ENCODE measurements around the gene ENC1. TPM values are rescaled to one million over a fixed set of nuclear protein-coding genes. Genes with fewer than 3 reads are reported as not detected.

ENC1 gene
- total RNA-seq, 1 donor from 2014 or later = 363 TPM

DNA sequence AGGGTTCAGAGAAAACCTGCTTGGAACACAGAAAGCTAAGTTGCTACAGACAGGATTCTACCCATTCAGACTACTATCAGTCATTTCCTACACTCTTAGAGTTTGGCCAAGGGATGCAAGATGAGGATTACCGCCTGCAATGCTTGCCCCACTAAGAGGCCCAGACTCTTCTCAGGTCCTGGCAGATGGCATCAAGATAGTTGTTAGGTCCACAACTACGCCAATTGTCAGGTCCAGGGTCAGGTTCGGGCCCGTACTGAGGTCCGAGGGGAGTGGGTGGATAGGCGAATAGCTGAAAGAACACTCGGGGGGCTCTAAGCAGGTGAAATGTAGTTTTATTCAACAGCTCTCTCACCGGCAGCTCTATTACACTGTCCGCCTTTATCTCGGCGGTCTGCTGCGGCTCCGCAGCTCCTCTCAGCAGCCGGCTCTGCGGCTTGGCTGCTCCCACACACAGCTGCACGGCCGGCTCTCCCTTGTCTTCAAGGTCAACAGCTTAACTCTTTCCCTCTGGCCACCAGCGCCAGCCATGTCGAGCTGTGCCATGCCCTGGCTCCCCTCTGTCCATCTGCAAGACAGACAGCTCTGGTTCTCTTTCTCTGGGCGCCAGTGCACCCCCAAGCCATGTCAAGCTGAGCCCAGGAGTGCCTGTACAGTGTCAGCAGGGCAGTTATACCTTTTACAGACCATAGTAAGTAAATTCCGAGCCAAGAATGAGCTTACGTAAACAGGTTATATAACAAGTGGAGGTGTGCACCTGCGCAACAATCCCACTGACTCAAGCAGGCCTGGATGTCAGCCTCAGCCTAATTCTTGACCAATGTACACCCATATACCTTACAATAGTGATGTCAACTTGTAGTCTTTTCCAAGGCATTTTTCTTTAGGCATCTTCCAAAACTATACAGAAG is 24.0 kb downstream of the ENC1 start:
- no peak overlapping the region for H3K27ac ChIP-seq (ENCODE audit: low read depth, low read length)
- H3K27me3 ChIP-seq (ENCODE audit: insufficient read depth, low read length) = no peaks in the 10 kb centered on the region
- peaks cover 23% of the 10 kb centered on the region for H3K4me1 Mint-ChIP-seq (ENCODE audit: low read depth, unreplicated experiment)
- H3K4me2 ChIP-seq (ENCODE audit: low read length) = no peak overlapping the region
- DNase-seq (ENCODE audit: low read depth) (no peak), FAIRE-seq (no peak)
- peaks cover 5% of the 10 kb centered on the region for H3K36me3 Mint-ChIP-seq (ENCODE audit: low read depth, unreplicated experiment)
- H3K79me2 ChIP-seq (ENCODE audit: insufficient read depth, low read length) = no peaks in the 10 kb centered on the region
- H3K4me3 Mint-ChIP-seq (ENCODE audit: unreplicated experiment) = no peak overlapping the region
- TF ChIP-seq CTCF (IDR thresholded peaks at IDR 0.05; ENCODE audit: insufficient read depth, low read depth, low read length) (no peak), EZH2 (IDR thresholded peaks at IDR 0.05; ENCODE audit: insufficient read depth, low read length) (no peak)
- no peak overlapping the region for H3K27ac Mint-ChIP-seq (ENCODE audit: unreplicated experiment)
- no peaks in the 10 kb centered on the region for H3K27me3 Mint-ChIP-seq (ENCODE audit: low read depth, unreplicated experiment)
- peaks cover 2% of the 10 kb centered on the region for H3K9me3 Mint-ChIP-seq (ENCODE audit: unreplicated experiment)
- H3K36me3 ChIP-seq (ENCODE audit: insufficient read depth, low read length) = no peaks in the 10 kb centered on the region
- H3K9me3 ChIP-seq (ENCODE audit: insufficient read depth, low read depth, low read length) = no peaks in the 10 kb centered on the region
- no peak overlapping the region for H2AFZ ChIP-seq (ENCODE audit: low read depth, low read length)
- no peak overlapping the region for H3K4me3 ChIP-seq (ENCODE audit: insufficient read depth, low read depth, low read length)
- H3K4me1 ChIP-seq (ENCODE audit: insufficient read depth, low read length) = no peaks in the 10 kb centered on the region
- no peaks in the 10 kb centered on the region for H4K20me1 ChIP-seq (ENCODE audit: insufficient read depth, low read length)
- no peak overlapping the region for H3K9ac ChIP-seq (ENCODE audit: low read length)

GRCh38 chr5:74613283-74613682 is 27.2 kb downstream of the ENC1 start:
- no peak overlapping the region for H3K9ac ChIP-seq (ENCODE audit: low read length)

More at GRCh38 chr5:74613283-74613682, 27.2 kb downstream of the ENC1 start:
- Histone ChIP-seq H3K4me2 (ENCODE audit: low read length) (no peak overlapping the region), H3K4me3 (ENCODE audit: insufficient read depth, low read depth, low read length) (no peak overlapping the region), H2AFZ (ENCODE audit: low read depth, low read length) (no peak overlapping the region), H3K36me3 (ENCODE audit: insufficient read depth, low read length) (no peaks in the 10 kb centered on the region), H3K4me1 (ENCODE audit: insufficient read depth, low read length) (no peaks in the 10 kb centered on the region), H3K27me3 (ENCODE audit: insufficient read depth, low read length) (no peaks in the 10 kb centered on the region), H3K79me2 (ENCODE audit: insufficient read depth, low read length) (no peaks in the 10 kb centered on the region), H3K9me3 (ENCODE audit: insufficient read depth, low read depth, low read length) (no peaks in the 10 kb centered on the region), H4K20me1 (ENCODE audit: insufficient read depth, low read length) (no peaks in the 10 kb centered on the region), H3K27ac (ENCODE audit: low read depth, low read length) (no peak overlapping the region)
- peaks cover 2% of the 10 kb centered on the region for H3K36me3 Mint-ChIP-seq (ENCODE audit: low read depth, unreplicated experiment)
- TF ChIP-seq CTCF (IDR thresholded peaks at IDR 0.05; ENCODE audit: insufficient read depth, low read depth, low read length) = no peak
- no peak for TF ChIP-seq EZH2 (IDR thresholded peaks at IDR 0.05; ENCODE audit: insufficient read depth, low read length)
- H3K27ac Mint-ChIP-seq (ENCODE audit: unreplicated experiment) = no peak overlapping the region
- H3K4me1 Mint-ChIP-seq (ENCODE audit: low read depth, unreplicated experiment) = peaks cover 3% of the 10 kb centered on the region
- peaks cover 2% of the 10 kb centered on the region for H3K9me3 Mint-ChIP-seq (ENCODE audit: unreplicated experiment)
- no peak overlapping the region for H3K4me3 Mint-ChIP-seq (ENCODE audit: unreplicated experiment)
- H3K27me3 Mint-ChIP-seq (ENCODE audit: low read depth, unreplicated experiment) = no peaks in the 10 kb centered on the region
- FAIRE-seq (no peak), DNase-seq (ENCODE audit: low read depth) (no peak)
